Pulmonary artery endothelial cell (primary cell): ENCODE measurements around the gene PLPPR2. TPM values are rescaled to one million over a fixed set of nuclear protein-coding genes. Genes with fewer than 3 reads are reported as not detected.
"Not testable (repeated sequence)": the region's sequence is repeated elsewhere in the genome, so short reads cannot be mapped to it uniquely, and the experiment has no call there.

ENCODE experiments used
- DNase-seq: peaks from one replicate; pipeline ENCODE4 v3.0.0-alpha.2; 2011; ENCODE audit warnings: low read depth, low spot score
- total RNA-seq: library from RNA; depleted of rRNA; stranded (reverse); fragments of >200 nt; gene quantifications from 2 replicates; pipeline ENCODE4 v1.2.3, GENCODE V29; 2014

The PLPPR2 gene, protein sequence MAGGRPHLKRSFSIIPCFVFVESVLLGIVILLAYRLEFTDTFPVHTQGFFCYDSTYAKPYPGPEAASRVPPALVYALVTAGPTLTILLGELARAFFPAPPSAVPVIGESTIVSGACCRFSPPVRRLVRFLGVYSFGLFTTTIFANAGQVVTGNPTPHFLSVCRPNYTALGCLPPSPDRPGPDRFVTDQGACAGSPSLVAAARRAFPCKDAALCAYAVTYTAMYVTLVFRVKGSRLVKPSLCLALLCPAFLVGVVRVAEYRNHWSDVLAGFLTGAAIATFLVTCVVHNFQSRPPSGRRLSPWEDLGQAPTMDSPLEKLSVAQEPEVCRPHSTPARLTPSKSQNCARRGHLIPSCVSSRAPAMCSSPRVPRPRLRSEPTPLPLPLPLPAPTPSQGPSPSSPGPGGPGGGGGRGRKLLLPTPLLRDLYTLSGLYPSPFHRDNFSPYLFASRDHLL
- total RNA-seq, result 5.5 and 7.6 TPM in 2 replicates

DNA sequence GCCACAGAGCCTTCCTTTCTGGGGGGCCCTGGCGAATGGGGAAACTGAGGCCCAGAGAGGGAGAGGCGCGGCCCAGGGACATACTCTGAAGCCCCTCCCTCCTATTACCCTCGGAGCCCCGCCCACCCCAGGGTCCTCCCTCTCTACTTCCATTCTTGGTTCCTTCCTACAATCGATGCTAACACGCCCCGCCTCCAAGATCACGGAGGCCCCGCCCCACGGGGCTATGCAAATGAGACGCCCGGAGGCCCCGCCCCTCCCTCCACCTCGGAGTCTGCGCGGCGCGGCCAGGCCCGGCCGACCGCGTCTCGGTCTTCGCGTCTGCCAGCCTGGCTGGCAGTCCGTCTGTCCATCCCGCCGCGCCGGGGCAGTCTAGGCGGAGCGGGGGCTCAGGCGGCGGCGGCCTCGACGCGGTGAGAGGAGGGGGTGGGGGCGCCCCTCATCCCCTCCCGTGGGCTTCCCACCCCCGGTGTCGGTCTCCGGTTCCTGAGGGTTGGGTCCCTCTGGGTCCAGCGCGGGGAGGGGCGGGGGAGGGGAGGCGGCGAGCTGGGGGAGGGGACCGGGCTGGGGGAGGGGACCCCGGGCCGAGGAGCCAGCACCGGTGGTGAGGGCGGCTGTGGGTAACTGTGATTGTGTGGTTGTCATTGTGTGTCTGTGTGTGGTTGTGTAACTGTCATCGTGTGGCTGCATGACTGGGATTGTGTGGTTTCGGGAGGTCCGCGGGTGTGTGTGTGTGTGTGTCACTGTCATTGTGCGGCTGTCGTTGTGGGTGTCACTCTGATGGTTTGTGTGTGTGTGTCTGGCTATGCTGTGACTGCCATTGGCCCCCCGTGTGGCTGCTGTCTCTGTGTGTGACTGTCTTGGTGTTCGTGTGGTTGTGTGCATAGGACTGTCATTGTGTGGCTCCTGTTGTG is at the start of gene PLPPR2:
TSS of gene PLPPR2 (plus strand) at position 273 of the 914 bp plus-strand sequence. CDS start 2,242 bp downstream, outside the sequence.
- DNase-seq, result peak; percentile 75

DNA sequence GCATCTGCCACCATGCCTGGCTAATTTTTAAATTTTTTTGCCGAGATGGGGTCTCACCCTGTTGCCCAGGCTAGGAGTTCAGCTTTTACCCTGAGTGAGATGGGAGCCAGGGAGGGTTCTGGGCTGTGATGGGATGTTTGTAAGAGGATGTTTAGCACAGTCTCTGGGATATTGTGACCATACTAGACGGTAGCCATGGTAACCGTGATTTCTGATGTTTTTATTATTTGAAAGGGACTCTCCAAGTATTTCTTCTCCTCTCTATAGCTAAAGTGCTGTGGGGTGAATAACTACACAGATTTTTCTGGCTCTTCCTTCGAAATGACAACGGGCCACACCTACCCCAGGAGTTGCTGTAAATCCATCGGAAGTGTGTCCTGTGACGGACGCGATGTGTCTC is 48.9 kb upstream of the PLPPR2 start:
- DNase-seq, result no peak

DNA sequence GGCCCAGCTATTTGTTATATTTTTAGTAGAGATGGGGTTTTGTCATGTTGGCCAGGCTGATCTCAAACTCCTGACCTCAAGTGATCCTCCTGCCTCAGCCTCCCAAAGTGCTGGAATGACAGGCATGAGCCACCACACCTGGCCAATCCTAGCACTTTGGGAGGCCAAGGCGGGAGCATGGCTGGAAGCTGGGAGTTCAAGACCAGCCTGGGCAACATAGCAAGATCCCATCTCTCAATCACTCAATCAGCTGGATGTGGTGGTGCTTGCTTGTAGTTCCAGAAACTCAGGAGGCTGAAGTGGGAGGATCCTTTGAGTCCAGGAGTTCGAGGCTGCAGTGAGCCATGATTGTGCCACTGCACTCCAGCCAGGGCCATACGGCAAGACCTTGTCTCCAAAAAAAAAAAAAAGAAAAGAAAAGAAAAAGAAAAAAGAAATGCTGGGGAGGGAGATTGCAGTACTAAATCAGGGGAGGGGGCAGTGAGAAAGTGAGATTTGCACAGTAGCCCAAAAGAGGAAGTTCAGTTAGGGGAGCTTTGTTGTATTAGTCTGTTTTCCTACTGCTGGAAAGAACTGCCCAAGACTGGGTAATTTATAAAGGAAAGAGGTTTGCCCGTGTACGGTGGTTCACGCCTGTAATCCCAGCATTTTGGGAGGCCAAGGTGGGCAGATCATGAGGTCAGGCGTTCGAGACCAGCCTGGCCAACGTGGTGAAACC is 34.8 kb upstream of the PLPPR2 start:
- not testable (repeated sequence) for DNase-seq

DNA sequence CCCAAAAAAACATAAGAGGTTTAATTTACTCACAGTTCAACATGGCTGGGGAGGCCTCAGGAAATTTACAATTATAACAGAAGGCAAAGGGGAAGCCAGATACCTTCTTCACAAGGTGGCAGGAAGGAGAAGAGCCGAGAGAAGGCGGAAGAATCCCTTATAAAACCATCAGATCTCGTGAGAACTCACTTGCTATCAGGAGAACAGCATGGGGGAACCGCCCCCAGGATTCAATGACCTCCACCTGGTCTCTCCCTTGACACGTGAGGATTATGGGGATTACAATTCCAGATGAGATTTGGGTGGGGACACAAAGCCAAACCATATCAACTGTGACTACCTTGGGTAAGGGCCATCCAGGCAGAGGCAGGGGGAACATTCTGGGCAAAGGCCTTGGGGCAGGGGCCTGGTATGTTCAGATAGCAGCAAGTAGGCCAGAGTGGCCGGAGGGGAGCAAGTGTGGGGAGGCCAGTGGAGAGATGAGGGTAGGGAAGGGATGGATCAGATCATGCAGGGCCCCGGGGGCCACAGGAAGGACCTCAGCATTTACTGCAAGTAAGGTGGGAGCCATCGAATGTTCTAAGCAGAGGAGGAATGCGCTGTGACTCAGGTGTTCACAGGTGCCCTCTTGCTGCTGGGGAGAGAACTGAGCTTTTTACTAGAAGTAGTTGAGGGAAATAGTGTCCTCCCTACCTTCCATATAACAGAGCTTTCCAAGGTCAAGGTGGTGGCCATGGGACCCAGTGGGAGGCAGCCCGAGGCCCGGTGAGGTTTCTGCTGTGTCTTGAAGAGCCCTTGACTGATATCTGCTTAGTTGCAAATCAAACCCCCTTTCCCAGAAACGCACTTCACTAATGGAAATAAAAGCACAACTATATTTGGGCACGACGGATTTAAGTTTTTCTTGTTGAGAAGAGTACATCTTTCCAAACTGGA is 33.8 kb upstream of the PLPPR2 start:
- no peak for DNase-seq

DNA sequence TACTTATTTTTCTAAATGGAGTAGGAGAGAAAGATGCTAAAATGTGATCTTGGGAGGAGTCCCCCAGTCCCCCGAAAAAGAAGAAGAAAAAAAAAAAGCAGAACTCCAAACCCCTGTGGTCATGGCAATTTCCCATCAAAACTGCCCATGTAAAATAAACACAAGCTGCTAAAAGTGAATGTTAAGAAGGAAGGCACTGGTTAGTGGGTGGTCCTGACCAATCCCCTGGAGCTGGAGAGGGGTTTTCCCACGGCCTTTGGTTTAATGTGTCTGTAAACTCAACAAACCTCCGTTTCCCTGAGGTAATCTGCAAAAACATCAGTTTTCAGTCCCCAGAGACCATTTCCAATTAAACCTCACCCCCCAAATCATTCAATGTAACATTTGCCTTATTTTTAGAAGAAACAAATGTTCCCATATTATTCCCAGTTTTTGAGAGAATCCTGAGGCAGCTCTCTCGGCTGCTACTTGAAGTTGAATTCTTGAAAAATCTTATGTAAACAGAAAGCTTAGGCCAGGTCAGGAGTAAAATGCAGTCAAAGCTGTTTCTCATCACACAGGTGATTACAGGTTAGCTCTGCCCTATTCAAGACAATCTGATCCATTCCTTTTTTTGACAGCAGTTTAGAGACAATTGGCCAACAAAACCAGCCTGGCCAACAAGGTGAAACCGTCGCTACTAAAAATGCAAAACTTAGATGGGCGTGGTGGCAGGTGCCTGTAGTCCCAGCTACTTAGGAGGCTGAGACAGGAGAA is 32.8 kb upstream of the PLPPR2 start:
- no peak for DNase-seq

DNA sequence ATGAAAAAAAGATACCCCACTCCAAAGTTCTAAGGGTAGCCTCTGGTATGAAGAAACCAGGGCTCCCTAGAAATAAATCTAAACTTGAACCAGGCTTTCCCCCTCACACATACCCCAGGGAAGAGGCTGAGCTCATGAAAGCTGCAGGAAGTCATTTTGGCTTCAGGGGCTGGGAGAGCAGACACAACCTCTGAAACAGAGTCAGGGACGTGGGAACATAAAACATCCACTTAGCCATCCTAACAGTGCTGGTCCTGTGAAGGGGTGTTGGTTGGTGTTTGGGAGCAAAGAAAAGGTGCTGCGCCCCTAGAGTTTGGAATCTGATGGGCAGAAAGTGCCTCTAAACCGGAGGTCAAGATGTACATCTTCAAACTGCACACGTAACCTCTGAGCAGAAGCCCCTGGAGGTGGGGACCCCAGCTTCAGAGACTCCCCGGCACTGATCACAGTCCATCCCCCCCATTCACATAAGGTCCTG is 31.6 kb upstream of the PLPPR2 start:
- no peak for DNase-seq

DNA sequence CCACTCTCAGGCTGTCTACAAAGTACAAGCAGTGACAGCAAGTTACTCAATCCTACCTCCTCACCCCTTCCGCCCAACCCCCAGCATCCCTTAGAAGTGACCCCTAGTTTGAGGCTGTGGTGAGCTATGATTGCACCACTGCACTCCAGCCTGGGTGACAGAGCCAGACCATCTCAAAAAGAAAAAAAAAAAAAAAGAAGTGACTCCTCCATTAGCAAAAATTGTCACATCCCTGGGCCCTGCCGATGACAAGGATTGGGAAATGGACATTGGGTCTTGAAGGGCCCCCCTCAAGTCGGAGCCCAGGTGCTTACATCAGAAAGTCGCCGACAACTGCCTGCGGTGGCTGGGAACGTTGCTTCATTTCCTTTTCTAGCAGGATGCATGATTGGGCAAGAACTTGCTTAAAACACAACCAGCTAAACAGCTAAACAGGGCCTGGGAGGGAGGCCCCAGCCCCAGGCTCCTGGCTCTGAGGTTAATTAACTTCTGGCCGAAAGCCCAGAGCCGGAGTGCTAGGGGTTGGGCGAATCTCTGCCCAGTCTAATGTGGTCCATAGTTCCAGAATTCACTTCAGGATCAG is 31.1 kb upstream of the PLPPR2 start:
- DNase-seq, result no peak

DNA sequence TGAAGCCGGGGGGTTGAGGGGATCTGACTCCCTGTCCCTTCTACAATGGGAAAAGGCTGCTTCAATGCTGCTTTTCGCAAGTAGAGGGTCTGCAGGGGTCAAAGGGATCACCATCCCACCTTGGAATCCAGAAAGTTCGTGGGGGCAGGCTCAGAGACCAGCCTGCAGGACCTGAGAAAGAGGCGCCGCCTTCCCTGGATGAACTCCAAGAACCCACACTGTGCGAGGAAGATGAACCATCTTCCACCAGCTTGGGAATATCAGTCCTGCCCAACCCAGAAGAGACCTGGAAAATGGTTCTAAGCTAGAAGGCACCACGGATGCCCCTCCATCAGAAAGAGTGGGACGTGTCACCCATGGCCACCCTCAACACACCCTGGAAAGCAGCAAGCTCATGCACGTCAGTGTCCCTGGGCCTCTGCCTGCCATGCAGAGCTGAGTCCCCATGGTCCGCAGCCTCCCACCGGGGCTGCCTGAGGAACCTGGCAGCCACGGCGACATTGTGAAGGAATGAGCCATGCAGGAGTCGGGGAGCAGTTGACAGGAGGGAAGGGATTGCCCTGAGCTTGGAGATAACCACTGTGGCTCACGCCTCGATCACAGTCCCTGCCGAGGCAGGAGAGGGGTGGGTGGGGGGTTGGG is 30.4 kb upstream of the PLPPR2 start:
- no peak for DNase-seq

DNA sequence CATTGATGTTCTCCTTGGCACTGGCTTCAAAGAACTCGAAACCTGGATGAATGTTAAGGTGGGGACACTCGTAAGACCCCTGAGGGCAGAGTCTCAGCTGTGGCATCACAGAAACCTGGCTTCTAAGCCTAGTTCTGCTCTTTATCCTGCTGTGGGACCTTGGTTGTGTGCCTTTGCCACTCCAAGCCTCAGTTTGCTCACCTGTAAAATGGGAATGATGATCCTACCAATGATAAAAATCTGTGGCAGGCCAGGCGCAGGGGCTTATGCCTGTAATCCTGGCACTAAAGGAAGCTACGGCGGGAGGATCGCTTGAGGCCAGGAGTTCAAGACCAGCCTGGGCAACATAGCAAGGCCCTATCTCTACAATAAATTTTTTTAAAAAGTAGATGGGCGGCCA is 29.7 kb upstream of the PLPPR2 start:
- no peak for DNase-seq

DNA sequence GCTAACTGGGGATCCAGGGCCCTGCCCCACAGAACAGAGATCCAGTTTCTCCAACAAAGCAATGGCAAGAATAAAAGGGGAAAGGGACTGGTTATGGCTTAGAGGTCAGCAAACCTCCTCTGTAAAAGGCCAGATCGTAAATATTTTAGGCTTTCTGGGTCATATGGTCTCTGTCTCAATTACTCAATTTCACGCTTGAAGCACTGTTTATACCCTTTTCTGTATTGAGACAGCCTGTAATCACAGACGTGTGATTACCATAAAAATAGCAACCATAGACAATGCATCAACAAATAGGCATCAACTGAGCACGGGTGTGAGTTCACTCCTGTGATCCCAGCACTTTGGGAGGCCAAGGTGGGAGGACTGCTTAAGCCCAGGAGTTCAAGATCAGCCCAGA is 25.1 kb upstream of the PLPPR2 start:
- DNase-seq, result no peak

DNA sequence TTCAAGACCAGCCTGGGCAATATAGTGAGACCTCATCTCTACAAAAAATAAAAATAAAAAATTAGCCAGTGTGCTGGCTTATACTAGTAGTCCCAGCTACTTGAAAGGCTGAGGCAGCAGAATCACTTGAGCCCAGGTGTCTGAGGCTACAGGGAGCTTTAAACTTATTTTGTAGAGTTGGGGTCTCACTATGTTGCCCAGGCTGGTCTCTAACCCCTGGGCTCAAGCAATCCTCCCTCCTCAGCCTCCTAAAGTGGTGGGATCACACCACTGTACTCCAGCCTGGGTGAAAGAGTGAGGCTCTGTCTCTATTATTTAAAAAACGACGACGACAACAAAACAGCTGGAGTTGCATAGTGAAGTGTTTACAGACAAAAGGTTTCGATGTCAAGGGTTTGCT is 23.7 kb upstream of the PLPPR2 start:
- DNase-seq, result no peak

DNA sequence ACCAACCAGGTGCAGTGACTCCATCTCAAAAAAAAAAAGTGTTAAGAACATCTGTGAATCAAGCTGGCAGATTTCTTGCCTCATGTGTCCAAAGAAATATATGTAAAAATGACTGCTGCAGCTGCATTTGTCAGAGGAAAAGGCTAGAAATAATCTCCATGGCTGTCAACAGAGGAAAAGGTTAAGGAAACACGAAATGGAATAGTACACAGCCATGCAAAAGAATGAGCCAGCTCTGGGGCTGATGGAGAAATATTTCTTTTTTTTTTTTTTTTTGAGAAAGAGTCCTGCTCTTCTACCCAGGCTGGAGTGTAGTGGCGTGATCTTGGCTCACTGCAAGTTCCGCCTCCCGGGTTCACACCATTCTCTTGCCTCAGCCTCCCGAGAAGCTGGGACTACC is 22.4 kb upstream of the PLPPR2 start:
- no peak for DNase-seq

DNA sequence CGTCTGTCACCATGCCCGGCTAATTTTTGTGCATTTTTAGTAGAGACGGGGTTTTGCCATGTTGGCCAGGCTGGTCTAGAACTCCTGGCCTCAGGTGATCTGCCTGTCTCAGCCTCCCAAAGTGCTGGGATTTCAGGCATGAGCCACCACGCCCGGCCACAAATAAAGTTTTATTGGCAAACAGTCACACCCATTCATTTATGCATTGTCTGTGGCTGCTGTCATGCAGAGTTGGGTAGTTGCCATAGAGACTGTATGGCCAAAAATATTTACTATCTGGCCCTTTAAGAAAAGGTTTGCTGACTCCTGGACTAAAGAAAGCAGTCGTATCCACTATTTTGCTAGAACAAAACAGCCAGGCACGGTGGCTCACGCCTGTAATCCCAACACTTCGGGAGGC is 21.4 kb upstream of the PLPPR2 start:
- DNase-seq, result not testable (repeated sequence)

DNA sequence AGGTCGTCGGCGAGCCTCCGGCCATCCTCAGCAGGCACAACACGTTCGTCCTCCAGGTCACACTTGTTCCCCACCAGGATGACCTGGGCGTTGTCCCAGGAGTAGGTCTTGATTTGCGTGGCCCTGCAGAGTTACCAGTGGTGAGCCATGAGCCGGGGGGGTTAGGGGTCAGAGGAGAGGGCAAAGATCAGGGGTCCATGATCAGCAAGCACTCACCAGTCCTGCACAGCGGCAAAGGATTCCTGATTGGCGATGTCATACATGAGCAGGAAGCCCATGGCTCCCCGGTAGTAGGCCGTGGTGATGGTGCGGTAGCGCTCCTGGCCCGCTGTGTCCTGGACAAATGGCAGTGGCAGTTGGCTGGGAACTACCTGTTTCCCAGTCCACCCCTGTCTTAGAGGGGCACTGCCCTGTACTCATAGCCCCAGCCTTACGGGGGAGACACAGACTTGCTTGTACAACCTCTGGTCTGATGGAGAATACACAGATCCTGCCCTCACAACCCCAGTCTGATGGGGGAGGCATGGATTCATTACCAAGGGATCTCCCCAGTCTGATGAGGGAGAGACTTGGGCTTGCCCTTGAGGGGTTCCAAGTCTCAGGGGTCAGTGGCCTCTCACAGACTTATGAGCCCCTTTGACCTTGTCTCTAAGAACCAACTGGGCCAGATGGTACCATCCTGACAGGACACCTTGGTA is 19.6 kb upstream of the PLPPR2 start:
- DNase-seq, result no peak

DNA sequence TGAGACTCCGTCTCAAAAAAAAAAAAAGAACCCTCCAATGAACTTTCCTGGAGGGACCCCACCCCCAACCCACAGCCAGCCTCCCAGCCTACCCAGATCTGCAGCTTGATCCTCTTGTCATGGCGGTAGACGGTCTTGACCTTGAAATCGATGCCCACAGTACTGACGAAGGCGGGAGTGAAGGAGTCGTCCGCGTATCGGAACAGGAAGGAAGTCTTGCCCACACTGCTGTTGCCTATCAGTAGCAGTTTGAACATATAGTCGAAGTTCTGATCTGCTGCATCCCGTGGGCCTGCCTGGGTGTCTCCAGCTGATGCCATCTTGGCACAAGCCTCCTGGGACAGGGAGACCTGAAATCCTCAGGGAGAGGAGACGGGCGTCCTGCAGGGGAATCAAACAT is 18.2 kb upstream of the PLPPR2 start:
- DNase-seq, result no peak

DNA sequence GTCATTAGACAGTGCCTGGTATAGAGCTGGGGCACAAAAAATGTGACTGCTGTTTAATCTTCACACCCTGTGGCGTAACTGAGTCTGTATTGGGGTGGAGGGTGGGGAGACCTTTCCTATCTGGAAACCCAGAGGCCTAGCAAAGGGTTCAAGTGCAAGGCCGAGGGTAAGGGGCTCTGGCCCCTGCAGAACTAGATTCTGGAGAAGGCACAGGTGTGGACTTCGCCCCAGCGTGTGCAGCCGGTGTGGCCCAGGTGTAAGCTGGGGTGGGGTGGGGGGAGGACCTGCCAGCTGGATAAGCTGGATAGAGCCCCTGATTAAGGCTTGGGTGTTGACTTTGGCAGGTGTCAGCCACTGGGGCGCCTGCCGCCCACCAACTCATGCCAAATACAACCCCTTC is 17.1 kb upstream of the PLPPR2 start:
- no peak for DNase-seq

DNA sequence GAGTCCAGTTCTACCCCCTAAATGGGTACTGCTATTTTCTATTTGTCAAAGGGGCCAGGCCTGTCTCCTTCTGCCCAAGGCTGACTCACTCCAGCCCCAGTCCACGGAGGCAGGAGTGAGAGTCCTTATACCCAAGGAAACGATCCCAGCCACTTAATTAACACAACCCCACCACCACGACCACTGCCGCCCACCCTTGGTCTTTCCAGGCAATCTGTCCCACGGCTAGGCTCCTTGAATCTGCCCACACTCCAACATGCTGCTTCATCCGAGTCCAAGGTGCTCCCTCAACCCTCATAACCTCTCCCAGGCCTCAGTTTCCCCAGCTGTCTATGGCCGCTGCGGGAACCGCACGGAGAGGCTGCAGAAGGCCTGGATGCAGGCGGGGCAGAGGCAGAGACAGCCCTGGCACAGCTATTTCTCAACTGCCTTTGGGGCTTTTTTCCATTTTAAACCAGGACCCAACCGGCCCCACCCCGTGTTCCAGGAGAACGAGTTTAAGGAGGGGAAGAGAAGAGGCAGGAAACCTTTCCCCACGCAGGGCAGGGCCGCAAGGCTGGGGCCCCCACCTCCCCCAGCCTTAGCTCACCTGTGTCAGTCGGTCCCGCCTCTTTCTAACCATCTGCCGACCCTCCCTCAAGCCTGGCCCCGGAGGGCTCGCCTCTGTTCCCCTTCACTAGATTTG is 16.5 kb upstream of the PLPPR2 start:
- DNase-seq, result no peak
